Measurements from ENCODE around the gene HBD. TPM values are rescaled to one million over a fixed set of nuclear protein-coding genes. Genes with fewer than 3 reads are reported as not detected.

The HBD gene
- total RNA-seq, 1 experiment from 2014 or later = not detected

GRCh38 chr11:5238486-5238885 lies 4.2 kb upstream of the HBD start:
- no TSS peak for BruUV-seq (replicated peaks)
- H3K9me2 ChIP-seq (ENCODE audit: insufficient read depth) = no peaks in the 10 kb centered on the region
- H3K9me3 ChIP-seq (ENCODE audit: insufficient read depth, low read depth) = no peaks in the 10 kb centered on the region
- no peak overlapping the region for H3K4me3 ChIP-seq
- no peak for DNase-seq
- H3K36me3 ChIP-seq (ENCODE audit: low read depth) = no peaks in the 10 kb centered on the region
- H3K27ac ChIP-seq = no peak overlapping the region
- H2AFZ ChIP-seq = no peak overlapping the region
- no peaks in the 10 kb centered on the region for H3K27me3 ChIP-seq (ENCODE audit: insufficient read depth, low read depth)
- no peaks in the 10 kb centered on the region for H4K20me1 ChIP-seq (ENCODE audit: insufficient read depth)
- POLR2A ChIA-PET (ENCODE audit: unreplicated experiment) = no interaction called here
- no peaks in the 10 kb centered on the region for H3F3A ChIP-seq (ENCODE audit: insufficient read depth, low read depth)
- no peaks in the 10 kb centered on the region for H3K4me1 ChIP-seq (replicated peaks; ENCODE audit: insufficient read depth)
- H3K4me2 ChIP-seq = no peak overlapping the region
- intact Hi-C loops (cut with micrococcal nuclease; ENCODE audit: unreplicated experiment) = no loop called here
- no peaks in the 10 kb centered on the region for H3K79me2 ChIP-seq (ENCODE audit: low read depth)
- TF ChIP-seq CTCF (conservative IDR thresholded peaks at IDR 0.05) (no peak), EZH2 (IDR thresholded peaks at IDR 0.05; ENCODE audit: low read depth) (no peak)
- CTCF ChIA-PET = interaction anchor here (0.7 kb wide), 1 partner anchor 39 kb away, joined by 4 read pairs; no protein-coding TSS in a partner anchor

GRCh38 chr11:5237420-5237819 lies 3.1 kb upstream of the HBD start:
- H3K36me3 ChIP-seq (ENCODE audit: low read depth) = no peaks in the 10 kb centered on the region
- TF ChIP-seq EZH2 (IDR thresholded peaks at IDR 0.05; ENCODE audit: low read depth) (no peak), CTCF (conservative IDR thresholded peaks at IDR 0.05) (no peak)
- no peaks in the 10 kb centered on the region for H3K27me3 ChIP-seq (ENCODE audit: insufficient read depth, low read depth)
- intact Hi-C loops (cut with micrococcal nuclease; ENCODE audit: unreplicated experiment) = no loop called here
- H3K9me3 ChIP-seq (ENCODE audit: insufficient read depth, low read depth) = no peaks in the 10 kb centered on the region
- H3K4me2 ChIP-seq = no peak overlapping the region
- no peaks in the 10 kb centered on the region for H3K4me1 ChIP-seq (replicated peaks; ENCODE audit: insufficient read depth)
- no peak overlapping the region for H3K4me3 ChIP-seq
- ChIA-PET POLR2A (ENCODE audit: unreplicated experiment) (no interaction called here), CTCF (no interaction called here)
- no peak overlapping the region for H2AFZ ChIP-seq
- BruUV-seq (replicated peaks) = no TSS peak
- no peaks in the 10 kb centered on the region for H4K20me1 ChIP-seq (ENCODE audit: insufficient read depth)
- no peaks in the 10 kb centered on the region for H3K79me2 ChIP-seq (ENCODE audit: low read depth)
- no peaks in the 10 kb centered on the region for H3K9me2 ChIP-seq (ENCODE audit: insufficient read depth)
- no peak for DNase-seq
- no peak overlapping the region for H3K27ac ChIP-seq
- H3F3A ChIP-seq (ENCODE audit: insufficient read depth, low read depth) = no peaks in the 10 kb centered on the region

- no peak for DNase-seq
- Histone ChIP-seq H3K27ac (no peak overlapping the region), H2AFZ (no peak overlapping the region), H3K4me2 (no peak overlapping the region), H3K79me2 (ENCODE audit: low read depth) (no peaks in the 10 kb centered on the region), H3K4me3 (no peak overlapping the region), H4K20me1 (ENCODE audit: insufficient read depth) (no peaks in the 10 kb centered on the region), H3K9me3 (ENCODE audit: insufficient read depth, low read depth) (no peaks in the 10 kb centered on the region), H3K27me3 (ENCODE audit: insufficient read depth, low read depth) (no peaks in the 10 kb centered on the region), H3K9me2 (ENCODE audit: insufficient read depth) (no peaks in the 10 kb centered on the region), H3K4me1 (replicated peaks; ENCODE audit: insufficient read depth) (no peaks in the 10 kb centered on the region), H3K36me3 (ENCODE audit: low read depth) (no peaks in the 10 kb centered on the region), H3F3A (ENCODE audit: insufficient read depth, low read depth) (no peaks in the 10 kb centered on the region)
- no TSS peak for BruUV-seq (replicated peaks)
- intact Hi-C loops (cut with micrococcal nuclease; ENCODE audit: unreplicated experiment) = no loop called here
- CTCF ChIA-PET = no interaction called here
- TF ChIP-seq CTCF (conservative IDR thresholded peaks at IDR 0.05) = no peak
- TF ChIP-seq EZH2 (IDR thresholded peaks at IDR 0.05; ENCODE audit: low read depth) = no peak
- POLR2A ChIA-PET (ENCODE audit: unreplicated experiment) = no interaction called here
Measured at GRCh38 chr11:5235364-5236095, 1.2 kb upstream of the HBD start.

Data from PC-9 (cell line).